Transverse colon (tissue), 4 donors: Measurements from ENCODE around the gene KREMEN1. TPM values are rescaled to one million over a fixed set of nuclear protein-coding genes. Genes with fewer than 3 reads are reported as not detected.

Experiments
- DNase-seq: peaks from one replicate; pipeline ENCODE4 v3.0.0-alpha.2; 2019
- H3K27ac ChIP-seq, 4 donors: fragments of 200-600 bp; sonication (generic); 2 replicates each; pipeline ENCODE4 v1.5.1; 2016 to 2018; ENCODE audit warnings: inconsistent platforms in 4 of 4
- H3K27me3 ChIP-seq: fragments of 200-600 bp; sonication (generic); 2 replicates; pipeline ENCODE4 v1.5.1; 2017; ENCODE audit warnings: inconsistent platforms
- H3K36me3 ChIP-seq, 4 donors: fragments of 200-600 bp; sonication (generic); 2 replicates each; pipeline ENCODE4 v1.5.1; 2017 to 2019; ENCODE audit warnings: inconsistent platforms in 4 of 4
- H3K4me1 ChIP-seq, 4 donors: fragments of 200-600 bp; sonication (generic); 2 replicates each; pipeline ENCODE4 v1.5.1; 2017 to 2020; ENCODE audit warnings: inconsistent platforms in 4 of 4
- H3K4me3 ChIP-seq, 4 donors: fragments of 200-600 bp; sonication (generic); 1 replicate in 1 of 4; 2 replicates in 3 of 4; pipeline versions ENCODE4 v1.5.1 to v1.6.1; 2017 to 2019; ENCODE audit warnings: inconsistent platforms in 4 of 4
- H3K9me3 ChIP-seq, 2 donors: fragments of 200-600 bp; sonication (generic); 2 replicates each; pipeline ENCODE4 v1.5.1; 2017 to 2019; ENCODE audit warnings: inconsistent platforms in 2 of 2
- EP300 ChIP-seq: sonication (generic); formaldehyde crosslinking; IDR thresholded peaks from one replicate; pipeline ENCODE4 v1.6.1; 2017; ENCODE audit warnings: antibody characterized with exemption, low read depth
- POLR2A ChIP-seq: fragments of 450-650 bp; IDR thresholded peaks from one replicate; pipeline ENCODE4 v1.6.1; 2016; ENCODE audit warnings: antibody characterized with exemption, mild to moderate bottlenecking, moderate library complexity
- POLR2AphosphoS5 ChIP-seq, 3 donors: sonication (generic); formaldehyde crosslinking; IDR thresholded peaks; one replicate each; pipeline ENCODE4 v1.6.1; 2016; ENCODE audit warnings: antibody characterized with exemption in 3 of 3
- WGBS, 2 donors: methylation state at CpG; one replicate each; pipeline ENCODE4 v1.1.5; 2018; ENCODE audit warnings: low coverage in 1 of 2; 5-methylcytosine and 5-hydroxymethylcytosine counted together
- in situ Hi-C, 4 donors: fragments of 200-750 bp; cut with MboI; loops; one replicate each; pipeline versions ENCODE4 v1.15.0 to v1.15.1; 2017; ENCODE audit warnings: low sequenced_read_pairs in 3 of 4, low pct_ligation_motif_present in 1 of 4, low pct_unique_long_range_greater_than_20kb in 1 of 4
- intact Hi-C: fragments of 100-400 bp; cut with DNase I; formaldehyde crosslinking; loops from one replicate; pipeline ENCODE4 v1.15.1; 2023; ENCODE audit warnings: low total_unique reads
- total RNA-seq, 4 donors: library from RNA; depleted of rRNA; stranded (reverse); fragments of >200 nt; gene quantifications; one replicate each; pipeline ENCODE4 v1.1.0, GENCODE V29; 2016
- TF ChIP-seq, protein P1 (sequence below), 5 experiments: fragments of 200-600 bp in 3 of 5; fragments of 450-650 bp in 2 of 5; sonication (generic) in 3 of 5; IDR thresholded peaks; 1 replicate in 2 of 5; 2 replicates in 3 of 5; pipeline ENCODE4 v1.5.1; 2016 to 2017; ENCODE audit warnings: antibody characterized with exemption in 5 of 5, inconsistent platforms in 3 of 5, mild to moderate bottlenecking in 2 of 5, moderate library complexity in 1 of 5

Gene KREMEN1
- total RNA-seq, 4 donors from 2014 or later: 5.2 to 39.2 (median 20.1) TPM

DNA sequence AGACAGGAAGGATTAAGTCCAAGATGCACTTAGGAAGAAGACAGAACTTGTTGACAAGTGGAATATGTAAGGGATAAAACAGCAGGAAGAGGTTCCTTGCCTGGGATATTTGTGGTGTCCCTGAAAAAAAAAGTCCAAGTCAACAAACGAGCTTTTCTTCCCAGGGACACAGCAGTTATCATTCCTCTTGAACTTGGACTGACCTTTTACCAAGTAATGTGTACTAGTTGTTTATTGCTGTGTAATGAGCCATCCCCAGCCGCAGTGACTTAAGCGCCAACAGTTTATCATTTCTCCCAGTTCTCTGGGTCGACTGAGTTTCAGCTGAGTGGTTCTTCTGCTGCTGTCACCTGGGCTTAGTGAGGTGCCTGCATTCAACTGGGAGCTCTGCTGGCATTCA is 37.0 kb downstream of the KREMEN1 start:
- Histone ChIP-seq H3K4me3 (no peak overlapping the region), H3K9me3 (no peaks in the 10 kb centered on the region), H3K27me3 (no peaks in the 10 kb centered on the region), H3K4me1 (peaks cover 0 to 12% (median 5%) of the 10 kb centered on the region in 4 donors), H3K36me3 (no peaks in the 10 kb centered on the region), H3K27ac (peak overlapping the region in 2 of 4 donors; percentile 37 to 43)
- intact Hi-C loops: no loop called here
- in situ Hi-C loops: no loop called here
- TF ChIP-seq POLR2AphosphoS5 (IDR thresholded peaks at IDR 0.05): peak in 1 of 3 donors; percentile 10
- no peak for TF ChIP-seq EP300
- WGBS, 2 donors: 26 to 49% methylated on average over 3 to 4 of the region's 4 CpGs
- DNase-seq: no peak

- Histone ChIP-seq H3K4me1 (peaks cover 0 to 12% (median 7%) of the 10 kb centered on the region in 4 donors), H3K36me3 (no peaks in the 10 kb centered on the region), H3K9me3 (no peaks in the 10 kb centered on the region), H3K4me3 (no peak overlapping the region), H3K27me3 (no peaks in the 10 kb centered on the region), H3K27ac (no peak overlapping the region)
- WGBS, 2 donors: 80 to 100% methylated on average over 1 to 3 of the region's 3 CpGs
- intact Hi-C loops (no loop called here), in situ Hi-C loops (no loop called here)
- no peak for DNase-seq
- TF ChIP-seq POLR2AphosphoS5 (IDR thresholded peaks at IDR 0.05): no peak
- no peak for TF ChIP-seq EP300
- TF ChIP-seq POLR2A: no peak
- TF ChIP-seq, protein P1, sequence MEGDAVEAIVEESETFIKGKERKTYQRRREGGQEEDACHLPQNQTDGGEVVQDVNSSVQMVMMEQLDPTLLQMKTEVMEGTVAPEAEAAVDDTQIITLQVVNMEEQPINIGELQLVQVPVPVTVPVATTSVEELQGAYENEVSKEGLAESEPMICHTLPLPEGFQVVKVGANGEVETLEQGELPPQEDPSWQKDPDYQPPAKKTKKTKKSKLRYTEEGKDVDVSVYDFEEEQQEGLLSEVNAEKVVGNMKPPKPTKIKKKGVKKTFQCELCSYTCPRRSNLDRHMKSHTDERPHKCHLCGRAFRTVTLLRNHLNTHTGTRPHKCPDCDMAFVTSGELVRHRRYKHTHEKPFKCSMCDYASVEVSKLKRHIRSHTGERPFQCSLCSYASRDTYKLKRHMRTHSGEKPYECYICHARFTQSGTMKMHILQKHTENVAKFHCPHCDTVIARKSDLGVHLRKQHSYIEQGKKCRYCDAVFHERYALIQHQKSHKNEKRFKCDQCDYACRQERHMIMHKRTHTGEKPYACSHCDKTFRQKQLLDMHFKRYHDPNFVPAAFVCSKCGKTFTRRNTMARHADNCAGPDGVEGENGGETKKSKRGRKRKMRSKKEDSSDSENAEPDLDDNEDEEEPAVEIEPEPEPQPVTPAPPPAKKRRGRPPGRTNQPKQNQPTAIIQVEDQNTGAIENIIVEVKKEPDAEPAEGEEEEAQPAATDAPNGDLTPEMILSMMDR (IDR thresholded peaks at IDR 0.05): no peak
These were observed 38.1 kb downstream of the KREMEN1 start for GRCh38 chr22:29110946-29111345.

DNA sequence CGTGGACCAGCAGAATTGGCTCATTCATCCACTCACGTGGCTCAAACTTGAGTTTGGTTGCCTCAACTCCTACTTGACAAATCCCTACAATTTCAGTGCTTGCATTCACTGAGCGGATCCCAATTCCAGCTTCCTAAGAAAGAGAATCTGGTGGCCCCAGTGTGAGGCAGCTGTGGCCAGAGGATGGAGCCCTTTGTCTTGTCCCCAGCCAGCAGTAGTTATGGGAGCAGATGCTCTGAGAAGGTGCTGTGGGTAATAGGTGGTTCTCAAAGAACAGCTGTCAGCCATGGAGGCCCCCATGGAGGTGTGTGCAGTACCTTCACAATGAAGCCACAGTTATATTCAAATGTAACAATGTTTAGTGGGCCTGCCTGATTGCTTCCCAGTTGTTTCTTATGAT is 39.3 kb downstream of the KREMEN1 start:
- H3K27ac ChIP-seq: peak overlapping the region in 1 of 4 donors; percentile 28

DNA sequence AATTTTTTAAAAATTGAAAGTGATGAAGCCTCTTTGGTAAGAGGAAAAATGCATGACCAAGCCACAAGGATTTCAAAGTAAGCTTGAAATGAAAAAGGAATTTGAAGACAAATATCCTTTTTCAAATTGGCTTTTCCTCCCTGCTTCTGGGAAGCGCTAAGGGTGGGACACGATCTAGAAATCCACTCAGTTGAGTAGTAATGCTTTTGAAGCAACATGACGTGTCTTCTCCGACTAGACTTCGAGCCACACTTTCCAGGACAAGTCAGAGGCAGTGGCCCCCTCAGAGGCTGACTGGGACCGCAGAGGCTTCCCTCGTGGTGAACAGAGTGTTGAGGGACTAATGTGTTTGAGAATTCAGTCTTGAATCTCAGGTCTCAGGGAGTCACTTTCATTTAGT is 39.8 kb downstream of the KREMEN1 start:
- no peaks in the 10 kb centered on the region for H3K27me3 ChIP-seq
- in situ Hi-C loops: no loop called here
- no peaks in the 10 kb centered on the region for H3K9me3 ChIP-seq
- H3K4me1 ChIP-seq: peaks cover 0 to 12% (median 7%) of the 10 kb centered on the region in 4 donors
- peak overlapping the region in 1 of 4 donors; percentile 39 for H3K27ac ChIP-seq
- no peak for DNase-seq
- intact Hi-C loops: no loop called here
- no peak for TF ChIP-seq EP300
- TF ChIP-seq, protein P1 (IDR thresholded peaks at IDR 0.05): no peak
- TF ChIP-seq POLR2A: no peak
- 81% methylated on average over 7 of the region's 7 CpGs; no CpG with 5 or more reads in 1 of the 2 donors for WGBS, 2 donors
- H3K4me3 ChIP-seq: no peak overlapping the region
- H3K36me3 ChIP-seq: no peaks in the 10 kb centered on the region

More for the DNA sequence above, 39.3 kb downstream of the KREMEN1 start:
- in situ Hi-C loops (no loop called here), intact Hi-C loops (no loop called here)
- TF ChIP-seq, protein P1 (IDR thresholded peaks at IDR 0.05): no peak
- TF ChIP-seq POLR2AphosphoS5 (IDR thresholded peaks at IDR 0.05) (no peak), POLR2A (no peak), EP300 (no peak)
- Histone ChIP-seq H3K36me3 (no peaks in the 10 kb centered on the region), H3K4me3 (no peak overlapping the region), H3K9me3 (no peaks in the 10 kb centered on the region), H3K27me3 (no peaks in the 10 kb centered on the region), H3K4me1 (peaks cover 0 to 12% (median 7%) of the 10 kb centered on the region in 4 donors)
- no peak for DNase-seq
- 73 to 89% methylated on average over 2 to 3 of the region's 3 CpGs for WGBS, 2 donors

- no peak for TF ChIP-seq POLR2AphosphoS5 (IDR thresholded peaks at IDR 0.05)
- TF ChIP-seq EP300: no peak
- TF ChIP-seq, protein P1 (IDR thresholded peaks at IDR 0.05): no peak
- no peak for TF ChIP-seq POLR2A
- intact Hi-C loops (no loop called here), in situ Hi-C loops (no loop called here)
- Histone ChIP-seq H3K9me3 (no peaks in the 10 kb centered on the region), H3K27me3 (no peaks in the 10 kb centered on the region), H3K4me3 (no peak overlapping the region), H3K27ac (peak overlapping the region in 1 of 4 donors; percentile 39), H3K4me1 (peaks cover 0 to 12% (median 7%) of the 10 kb centered on the region in 4 donors), H3K36me3 (no peaks in the 10 kb centered on the region)
- DNase-seq: no peak
- WGBS, 2 donors: 70 to 96% methylated on average over 2 to 4 of the region's 4 CpGs
These were observed 40.5 kb downstream of the KREMEN1 start for GRCh38 chr22:29113319-29113718.
